ENCODE measurements around the gene RC3H1. TPM values are rescaled to one million over a fixed set of nuclear protein-coding genes. Genes with fewer than 3 reads are reported as not detected.

The RC3H1 gene
- total RNA-seq, 4 donors from 2014 or later: 37.3 to 49.8 (median 40.4) TPM

DNA sequence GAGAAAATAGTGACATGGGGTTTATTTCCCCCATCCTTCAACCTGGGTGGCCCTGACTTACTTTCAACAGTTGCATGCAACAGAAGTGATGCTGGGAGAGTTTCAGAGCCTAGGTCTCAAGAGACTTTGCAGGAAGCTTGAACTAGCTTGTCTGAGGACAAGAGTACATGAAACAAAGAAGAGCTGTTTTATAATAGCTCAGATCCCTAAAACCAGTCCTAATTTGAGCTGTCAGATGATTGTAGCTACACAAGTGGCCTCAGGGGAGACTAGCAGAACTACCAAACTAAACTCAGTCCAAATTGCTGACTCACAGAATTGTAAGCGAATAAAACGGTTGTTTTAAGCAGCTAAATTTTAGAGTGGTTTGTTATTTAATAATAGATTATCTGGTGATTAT lies 17.1 kb downstream of the RC3H1 start:
- no peaks in the 10 kb centered on the region for H3K36me3 ChIP-seq
- H3K9me3 ChIP-seq: no peaks in the 10 kb centered on the region
- H3K4me1 ChIP-seq: peaks cover 16 to 93% (median 17%) of the 10 kb centered on the region in 3 donors
- no peak for ATAC-seq
- 12 to 15% methylated on average over 2 of the region's 2 CpGs for WGBS, 2 donors (ENCODE audit: low coverage in 1 of 2)
- TF ChIP-seq POLR2AphosphoS5 (IDR thresholded peaks at IDR 0.05) (no peak), EP300 (IDR thresholded peaks at IDR 0.05) (no peak), POLR2A (IDR thresholded peaks at IDR 0.05) (no peak)
- TF ChIP-seq, protein P1, sequence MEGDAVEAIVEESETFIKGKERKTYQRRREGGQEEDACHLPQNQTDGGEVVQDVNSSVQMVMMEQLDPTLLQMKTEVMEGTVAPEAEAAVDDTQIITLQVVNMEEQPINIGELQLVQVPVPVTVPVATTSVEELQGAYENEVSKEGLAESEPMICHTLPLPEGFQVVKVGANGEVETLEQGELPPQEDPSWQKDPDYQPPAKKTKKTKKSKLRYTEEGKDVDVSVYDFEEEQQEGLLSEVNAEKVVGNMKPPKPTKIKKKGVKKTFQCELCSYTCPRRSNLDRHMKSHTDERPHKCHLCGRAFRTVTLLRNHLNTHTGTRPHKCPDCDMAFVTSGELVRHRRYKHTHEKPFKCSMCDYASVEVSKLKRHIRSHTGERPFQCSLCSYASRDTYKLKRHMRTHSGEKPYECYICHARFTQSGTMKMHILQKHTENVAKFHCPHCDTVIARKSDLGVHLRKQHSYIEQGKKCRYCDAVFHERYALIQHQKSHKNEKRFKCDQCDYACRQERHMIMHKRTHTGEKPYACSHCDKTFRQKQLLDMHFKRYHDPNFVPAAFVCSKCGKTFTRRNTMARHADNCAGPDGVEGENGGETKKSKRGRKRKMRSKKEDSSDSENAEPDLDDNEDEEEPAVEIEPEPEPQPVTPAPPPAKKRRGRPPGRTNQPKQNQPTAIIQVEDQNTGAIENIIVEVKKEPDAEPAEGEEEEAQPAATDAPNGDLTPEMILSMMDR (IDR thresholded peaks at IDR 0.05): no peak
- peak overlapping the region in 1 of 4 donors; percentile 3 for H3K27ac ChIP-seq
- no peaks in the 10 kb centered on the region for H3K27me3 ChIP-seq
- no peak overlapping the region for H3K4me3 ChIP-seq

DNA sequence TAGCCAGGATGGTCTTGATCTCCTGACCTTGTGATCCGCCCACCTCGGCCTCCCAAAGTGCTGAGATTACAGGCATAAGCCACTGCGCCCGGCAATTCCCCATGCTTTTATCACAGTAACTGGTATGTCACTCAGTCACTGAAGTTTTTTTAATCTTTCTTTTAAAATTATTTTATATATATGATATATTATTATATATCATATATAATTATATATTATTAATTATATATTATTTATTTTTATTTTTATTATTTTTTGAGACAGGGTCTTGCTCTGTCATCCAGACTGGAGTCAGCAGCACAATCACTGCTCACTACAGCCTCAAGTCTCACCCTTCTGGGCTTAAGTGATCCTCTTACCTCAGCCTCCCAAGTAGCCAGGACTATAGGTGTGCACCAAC lies 18.3 kb downstream of the RC3H1 start:
- no peak overlapping the region for H3K4me3 ChIP-seq
- H3K36me3 ChIP-seq: no peaks in the 10 kb centered on the region
- no peaks in the 10 kb centered on the region for H3K9me3 ChIP-seq
- peaks cover 17 to 94% (median 18%) of the 10 kb centered on the region in 3 donors for H3K4me1 ChIP-seq
- 98 to 100% methylated on average over 4 of the region's 4 CpGs for WGBS, 2 donors (ENCODE audit: low coverage in 1 of 2)
- no peak for ATAC-seq
- H3K27me3 ChIP-seq: no peaks in the 10 kb centered on the region
- no peak for TF ChIP-seq POLR2A (IDR thresholded peaks at IDR 0.05)
- TF ChIP-seq POLR2AphosphoS5 (IDR thresholded peaks at IDR 0.05): no peak
- TF ChIP-seq, protein P1 (IDR thresholded peaks at IDR 0.05): no peak
- TF ChIP-seq EP300 (IDR thresholded peaks at IDR 0.05): no peak
- H3K27ac ChIP-seq: no peak overlapping the region

DNA sequence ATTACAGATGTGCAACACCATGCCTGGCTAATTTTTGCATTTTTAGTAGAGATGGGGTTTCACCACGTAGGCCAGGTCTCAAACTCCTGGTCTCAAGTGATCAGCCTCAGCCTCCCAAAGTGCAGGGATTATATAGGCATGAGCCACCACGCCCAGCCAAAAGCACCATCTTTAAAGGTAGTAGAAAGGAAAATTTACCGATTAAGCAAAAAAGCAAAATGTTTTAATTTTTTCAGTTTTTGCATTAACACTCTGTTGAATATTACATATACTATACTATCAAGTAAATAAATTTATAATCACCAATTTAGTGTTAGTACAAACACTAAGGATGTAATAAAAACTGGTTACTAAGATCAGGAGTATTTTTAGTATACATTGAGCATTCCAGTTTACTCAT lies 20.6 kb downstream of the RC3H1 start:
- ATAC-seq: no peak
- no peaks in the 10 kb centered on the region for H3K27me3 ChIP-seq
- 58 to 88% methylated on average over 3 of the region's 3 CpGs for WGBS, 2 donors (ENCODE audit: low coverage in 1 of 2)
- no peak for TF ChIP-seq POLR2A (IDR thresholded peaks at IDR 0.05)
- no peak for TF ChIP-seq POLR2AphosphoS5 (IDR thresholded peaks at IDR 0.05)
- TF ChIP-seq, protein P1 (IDR thresholded peaks at IDR 0.05): no peak
- TF ChIP-seq EP300 (IDR thresholded peaks at IDR 0.05): no peak
- H3K4me3 ChIP-seq: no peak overlapping the region
- H3K27ac ChIP-seq: peak overlapping the region in 2 of 4 donors; percentile 8 to 37
- H3K9me3 ChIP-seq: no peaks in the 10 kb centered on the region
- peaks cover 0 to 5% of the 10 kb centered on the region in 2 donors for H3K36me3 ChIP-seq
- H3K4me1 ChIP-seq: peaks cover 23 to 96% (median 26%) of the 10 kb centered on the region in 3 donors

DNA sequence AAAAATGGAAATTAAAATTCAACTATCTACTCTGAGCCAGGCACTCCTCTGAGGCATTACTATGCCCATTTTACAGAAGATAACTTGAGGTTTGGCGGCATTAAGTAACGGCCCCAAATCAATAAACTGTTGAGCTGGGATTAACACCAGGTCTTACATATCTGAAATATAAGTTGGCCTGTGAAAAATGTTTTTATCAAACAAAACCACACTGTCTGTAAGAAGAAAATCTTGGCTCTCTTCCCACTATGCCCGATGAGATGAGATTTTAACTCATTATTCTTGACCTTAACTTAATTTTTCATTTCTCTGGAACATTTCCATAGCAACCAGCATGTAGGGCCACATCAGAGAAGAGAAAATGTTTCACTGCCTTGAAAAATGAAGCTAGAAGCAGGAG lies 21.8 kb downstream of the RC3H1 start:
- ATAC-seq: no peak
- H3K27me3 ChIP-seq: no peaks in the 10 kb centered on the region
- peak overlapping the region in 2 of 4 donors; percentile 8 to 20 for H3K27ac ChIP-seq
- TF ChIP-seq, protein P1 (IDR thresholded peaks at IDR 0.05): no peak
- TF ChIP-seq EP300 (IDR thresholded peaks at IDR 0.05) (no peak), POLR2AphosphoS5 (IDR thresholded peaks at IDR 0.05) (no peak), POLR2A (IDR thresholded peaks at IDR 0.05) (no peak)
- H3K4me1 ChIP-seq: peaks cover 17 to 88% (median 20%) of the 10 kb centered on the region in 3 donors
- H3K4me3 ChIP-seq: no peak overlapping the region
- peaks cover 0 to 13% of the 10 kb centered on the region in 2 donors for H3K36me3 ChIP-seq
- 25 to 54% methylated on average over 3 of the region's 3 CpGs for WGBS, 2 donors (ENCODE audit: low coverage in 1 of 2)
- H3K9me3 ChIP-seq: no peaks in the 10 kb centered on the region

DNA sequence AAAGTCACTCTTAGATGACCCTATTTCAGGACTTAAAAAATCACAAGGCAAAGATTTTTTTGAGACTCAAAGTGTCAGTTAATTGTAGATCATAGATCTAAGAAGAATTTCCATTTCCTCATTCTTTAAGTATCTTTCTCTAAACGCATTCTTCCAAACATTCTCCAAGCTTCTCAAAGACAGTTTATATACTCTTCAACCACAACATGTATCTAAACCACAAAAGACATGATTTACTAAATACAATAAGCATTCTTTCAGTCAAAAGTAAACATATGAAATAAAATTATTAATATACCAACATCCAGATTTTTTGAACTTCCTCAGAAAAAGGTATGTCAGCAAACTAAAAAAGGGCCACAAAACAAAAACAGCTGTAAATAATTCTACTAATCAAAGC lies 24.4 kb downstream of the RC3H1 start:
- TF ChIP-seq, protein P1 (IDR thresholded peaks at IDR 0.05): no peak
- TF ChIP-seq POLR2AphosphoS5 (IDR thresholded peaks at IDR 0.05) (no peak), POLR2A (IDR thresholded peaks at IDR 0.05) (no peak)
- 13 to 21% methylated on average over 1 of the region's 1 CpG for WGBS, 2 donors (ENCODE audit: low coverage in 1 of 2)
- H3K27ac ChIP-seq: peak overlapping the region in 1 of 4 donors; percentile 13
- peaks cover 0 to 31% of the 10 kb centered on the region in 2 donors for H3K36me3 ChIP-seq
- H3K4me3 ChIP-seq: no peak overlapping the region
- no peak for ATAC-seq
- H3K9me3 ChIP-seq: no peaks in the 10 kb centered on the region
- peaks cover 9 to 65% (median 16%) of the 10 kb centered on the region in 3 donors for H3K4me1 ChIP-seq
- no peaks in the 10 kb centered on the region for H3K27me3 ChIP-seq

Data from gastroesophageal sphincter (tissue), 4 donors.